Measurements from ENCODE around the gene BEGAIN. TPM values are rescaled to one million over a fixed set of nuclear protein-coding genes. Genes with fewer than 3 reads are reported as not detected.

BEGAIN gene
- total RNA-seq, 4 donors from 2014 or later, result 2.6 to 16.5 (median 4.4) TPM; not detected in 1

DNA sequence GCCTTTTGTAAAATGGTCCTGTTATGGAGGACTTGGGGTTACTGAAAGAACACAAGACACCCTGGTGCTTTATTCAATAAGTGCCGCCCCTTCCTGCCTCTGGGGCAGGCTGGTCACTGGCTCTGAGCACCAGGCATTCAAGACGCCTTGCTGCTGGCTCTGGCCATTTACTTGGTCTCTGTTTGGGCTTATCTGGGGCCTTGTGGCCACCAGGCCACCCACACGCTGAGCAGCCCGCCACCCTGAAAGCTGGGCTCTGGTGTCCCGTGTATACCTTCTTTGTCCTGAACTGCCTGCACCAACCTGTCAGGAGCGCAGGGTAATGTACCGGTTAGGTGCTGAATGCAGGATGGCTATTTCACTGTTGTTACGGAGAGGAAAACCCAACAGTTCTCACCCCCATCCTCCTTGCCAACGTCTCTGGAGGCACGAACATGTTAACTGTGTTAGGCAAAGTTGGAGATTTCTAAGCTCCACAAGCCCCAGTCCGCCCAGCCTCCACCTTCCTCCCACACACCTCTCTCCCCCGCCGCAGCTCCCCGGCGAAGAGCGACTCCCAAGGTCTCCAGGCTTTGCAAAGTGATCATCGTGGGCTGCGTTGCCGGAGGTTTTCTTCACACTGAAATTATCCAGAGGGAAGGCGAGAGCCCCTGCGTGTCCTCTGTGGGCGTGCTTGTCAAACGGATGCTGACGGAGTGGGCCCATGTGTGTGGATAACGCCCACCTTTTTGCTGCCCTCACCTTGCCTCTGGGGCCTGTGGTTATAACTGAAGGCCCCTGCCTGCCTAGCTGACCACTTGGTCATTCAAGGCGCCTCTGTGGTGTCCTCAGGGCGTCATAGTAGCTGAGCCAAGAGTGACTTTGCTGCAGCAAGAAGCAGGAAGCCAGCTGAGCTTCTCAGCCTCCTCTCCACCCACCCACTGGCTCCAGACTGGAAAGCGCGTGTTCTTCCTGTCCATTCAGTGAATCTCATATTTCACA lies 18.8 kb upstream of the BEGAIN start:
- H3K4me3 ChIP-seq, result no peak overlapping the region
- no peak for DNase-seq
- no peak for TF ChIP-seq POLR2A (IDR thresholded peaks at IDR 0.05)
- TF ChIP-seq, protein P1, sequence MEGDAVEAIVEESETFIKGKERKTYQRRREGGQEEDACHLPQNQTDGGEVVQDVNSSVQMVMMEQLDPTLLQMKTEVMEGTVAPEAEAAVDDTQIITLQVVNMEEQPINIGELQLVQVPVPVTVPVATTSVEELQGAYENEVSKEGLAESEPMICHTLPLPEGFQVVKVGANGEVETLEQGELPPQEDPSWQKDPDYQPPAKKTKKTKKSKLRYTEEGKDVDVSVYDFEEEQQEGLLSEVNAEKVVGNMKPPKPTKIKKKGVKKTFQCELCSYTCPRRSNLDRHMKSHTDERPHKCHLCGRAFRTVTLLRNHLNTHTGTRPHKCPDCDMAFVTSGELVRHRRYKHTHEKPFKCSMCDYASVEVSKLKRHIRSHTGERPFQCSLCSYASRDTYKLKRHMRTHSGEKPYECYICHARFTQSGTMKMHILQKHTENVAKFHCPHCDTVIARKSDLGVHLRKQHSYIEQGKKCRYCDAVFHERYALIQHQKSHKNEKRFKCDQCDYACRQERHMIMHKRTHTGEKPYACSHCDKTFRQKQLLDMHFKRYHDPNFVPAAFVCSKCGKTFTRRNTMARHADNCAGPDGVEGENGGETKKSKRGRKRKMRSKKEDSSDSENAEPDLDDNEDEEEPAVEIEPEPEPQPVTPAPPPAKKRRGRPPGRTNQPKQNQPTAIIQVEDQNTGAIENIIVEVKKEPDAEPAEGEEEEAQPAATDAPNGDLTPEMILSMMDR (IDR thresholded peaks at IDR 0.05), result no peak
- no peaks in the 10 kb centered on the region for H3K27me3 ChIP-seq
- H3K4me1 ChIP-seq, result no peaks in the 10 kb centered on the region
- no peaks in the 10 kb centered on the region for H3K9me3 ChIP-seq
- no peak overlapping the region for H3K27ac ChIP-seq
- intact Hi-C loops (cut with DNase I; ENCODE audit: low total_unique reads), result no loop called here
- no peaks in the 10 kb centered on the region for H3K36me3 ChIP-seq

DNA sequence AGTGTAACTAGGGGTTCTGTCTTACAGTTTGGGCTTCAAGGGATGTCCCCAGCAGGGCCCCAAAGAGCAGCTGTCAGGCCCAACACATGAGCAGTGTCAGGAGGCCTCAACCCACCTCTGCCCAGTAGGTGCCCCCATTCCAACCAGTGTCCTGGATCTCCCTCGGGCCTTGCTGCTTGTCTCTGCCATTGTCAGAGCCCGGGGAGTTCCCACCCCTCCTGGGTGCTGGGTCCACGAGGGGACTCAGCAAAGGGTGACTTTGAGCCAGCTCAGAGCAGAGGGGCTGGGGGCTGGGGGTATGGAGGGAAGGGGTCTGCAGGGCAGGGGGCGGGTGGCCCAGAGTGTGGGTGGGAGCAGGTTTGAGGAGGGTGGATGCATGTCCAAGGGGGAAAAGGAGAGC lies 18.0 kb upstream of the BEGAIN start:
- H3K36me3 ChIP-seq, result no peaks in the 10 kb centered on the region
- no peaks in the 10 kb centered on the region for H3K4me1 ChIP-seq
- no peaks in the 10 kb centered on the region for H3K27me3 ChIP-seq
- H3K27ac ChIP-seq, result no peak overlapping the region
- TF ChIP-seq, protein P1 (IDR thresholded peaks at IDR 0.05), result no peak
- no peak for TF ChIP-seq POLR2A (IDR thresholded peaks at IDR 0.05)
- no peaks in the 10 kb centered on the region for H3K9me3 ChIP-seq
- intact Hi-C loops (cut with DNase I; ENCODE audit: low total_unique reads), result no loop called here
- H3K4me3 ChIP-seq, result no peak overlapping the region
- DNase-seq, result no peak

GRCh38 chr14:100604709-100605108 lies 17.5 kb upstream of the BEGAIN start:
- Histone ChIP-seq H3K36me3 (no peaks in the 10 kb centered on the region), H3K27me3 (no peaks in the 10 kb centered on the region), H3K4me1 (no peaks in the 10 kb centered on the region), H3K4me3 (no peak overlapping the region), H3K9me3 (no peaks in the 10 kb centered on the region), H3K27ac (no peak overlapping the region)
- intact Hi-C loops (cut with DNase I; ENCODE audit: low total_unique reads), result no loop called here
- no peak for DNase-seq
- TF ChIP-seq, protein P1 (IDR thresholded peaks at IDR 0.05), result no peak
- TF ChIP-seq POLR2A (IDR thresholded peaks at IDR 0.05), result no peak

DNA sequence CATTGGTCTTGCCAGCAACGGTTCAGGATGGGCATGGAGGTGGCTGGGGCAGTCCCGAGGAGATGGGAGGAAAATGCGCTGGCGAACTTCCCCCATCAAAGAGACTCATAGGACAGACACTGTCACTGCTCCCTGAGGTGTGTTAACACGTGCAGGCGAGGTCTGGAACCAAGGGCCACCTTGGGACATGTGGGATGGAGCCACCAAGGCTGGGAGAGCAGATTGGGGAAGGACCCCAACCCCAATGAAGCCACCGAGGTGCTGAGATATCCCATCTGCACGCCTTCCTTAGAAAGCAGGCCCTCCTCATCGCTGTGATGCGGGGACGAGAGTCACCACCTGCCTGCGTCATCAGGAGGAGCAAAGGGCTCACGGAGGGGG lies 16.9 kb upstream of the BEGAIN start:
- H3K36me3 ChIP-seq, result no peaks in the 10 kb centered on the region
- H3K4me1 ChIP-seq, result no peaks in the 10 kb centered on the region
- no peak overlapping the region for H3K27ac ChIP-seq
- no peak for TF ChIP-seq POLR2A (IDR thresholded peaks at IDR 0.05)
- TF ChIP-seq, protein P1 (IDR thresholded peaks at IDR 0.05), result no peak
- H3K27me3 ChIP-seq, result no peaks in the 10 kb centered on the region
- H3K4me3 ChIP-seq, result no peak overlapping the region
- no peak for DNase-seq
- intact Hi-C loops (cut with DNase I; ENCODE audit: low total_unique reads), result no loop called here
- H3K9me3 ChIP-seq, result no peaks in the 10 kb centered on the region

GRCh38 chr14:100603341-100604120 lies 16.3 kb upstream of the BEGAIN start:
- Histone ChIP-seq H3K27me3 (no peaks in the 10 kb centered on the region), H3K36me3 (no peaks in the 10 kb centered on the region), H3K4me3 (no peak overlapping the region), H3K9me3 (no peaks in the 10 kb centered on the region), H3K4me1 (no peaks in the 10 kb centered on the region), H3K27ac (no peak overlapping the region)
- intact Hi-C loops (cut with DNase I; ENCODE audit: low total_unique reads), result no loop called here
- DNase-seq, result no peak
- no peak for TF ChIP-seq POLR2A (IDR thresholded peaks at IDR 0.05)
- TF ChIP-seq, protein P1 (IDR thresholded peaks at IDR 0.05), result no peak
